NOMO-1 treated with dmso at 0.1 percent for 144 hours (cell line): ENCODE data around the gene NOL8.

ENCODE experiments used
- DNase-seq: peaks from one replicate; lab custom pipeline; 2025; ENCODE audit not compliant: unreplicated experiment; lab: John Stamatoyannopoulos, UW

Gene NOL8

GRCh38 chr9:92325269-92325990 lies at the start of gene NOL8, which contains the start of gene CENPP:
NOL8 (minus strand) TSS chr9:92325350; CDS start chr9:92324161, 1,189 bp downstream.
CENPP (plus strand) TSS chr9:92325953.
- peak; percentile 89 for DNase-seq

GRCh38 chr9:92373167-92373566 lies 48.0 kb upstream of the NOL8 start:
- DNase-seq = no peak

GRCh38 chr9:92369075-92369474 lies 43.9 kb upstream of the NOL8 start:
- DNase-seq = no peak

GRCh38 chr9:92360083-92360482 lies 34.9 kb upstream of the NOL8 start:
- DNase-seq = no peak

- DNase-seq = no peak
Observed at GRCh38 chr9:92359394-92359995, 34.3 kb upstream of the NOL8 start.

GRCh38 chr9:92353051-92353450 lies 27.9 kb upstream of the NOL8 start:
- peak; percentile 11 for DNase-seq

GRCh38 chr9:92350740-92351133 lies 25.6 kb upstream of the NOL8 start:
- DNase-seq = no peak

- no peak for DNase-seq
Observed at GRCh38 chr9:92349771-92350739, 24.9 kb upstream of the NOL8 start.

GRCh38 chr9:92345582-92345981 lies 20.4 kb upstream of the NOL8 start:
- DNase-seq = no peak

- no peak for DNase-seq
Observed at GRCh38 chr9:92342825-92343488, 17.8 kb upstream of the NOL8 start.

GRCh38 chr9:92341578-92341977 lies 16.4 kb upstream of the NOL8 start:
- no peak for DNase-seq

GRCh38 chr9:92333282-92333634 lies 8.1 kb upstream of the NOL8 start:
- no peak for DNase-seq

- no peak for DNase-seq
Observed at GRCh38 chr9:92332577-92333281, 7.6 kb upstream of the NOL8 start.

- DNase-seq = no peak
Observed at GRCh38 chr9:92328225-92328624, 3.1 kb upstream of the NOL8 start.

GRCh38 chr9:92327283-92327850 lies 2.2 kb upstream of the NOL8 start:
- no peak for DNase-seq

- peak; percentile 4 for DNase-seq
Observed at GRCh38 chr9:92325991-92326500, 896 bp upstream of the NOL8 start.

- no peak for DNase-seq
Observed at GRCh38 chr9:92324889-92325268, 271 bp downstream of the NOL8 start.

- no peak for DNase-seq
Observed at GRCh38 chr9:92324431-92324830, 719 bp downstream of the NOL8 start.

GRCh38 chr9:92315456-92315855 lies 9.7 kb downstream of the NOL8 start:
- no peak for DNase-seq

- no peak for DNase-seq
Observed at GRCh38 chr9:92313624-92314012, 11.5 kb downstream of the NOL8 start.
